HepG2 (cell line): ENCODE data around the gene C2. TPM values are rescaled to one million over a fixed set of nuclear protein-coding genes. Genes with fewer than 3 reads are reported as not detected.
A peak's percentile ranks its signal among the peaks of the same experiment; 100 is the strongest.

ENCODE experiments used
- ADNP ChIP-seq: sonication (generic); formaldehyde crosslinking; IDR thresholded peaks from 2 replicates; pipeline ENCODE4 v1.4.0; 2020; ENCODE audit warnings: missing genetic modification reagents
- ARNTL ChIP-seq: sonication (generic); formaldehyde crosslinking; IDR thresholded peaks from 2 replicates; pipeline ENCODE4 v1.4.0; 2020; ENCODE audit warnings: mild to moderate bottlenecking, missing genetic modification reagents
- CAMTA2 ChIP-seq: sonication (generic); formaldehyde crosslinking; IDR thresholded peaks from 2 replicates; pipeline ENCODE4 v1.4.0; 2020; ENCODE audit warnings: mild to moderate bottlenecking, missing genetic modification reagents, borderline replicate concordance
- CHD2 ChIP-seq: IDR thresholded peaks from 2 replicates; pipeline ENCODE4 v1.6.1; 2011; ENCODE audit warnings: low read depth, low read length, improper control_type of control experiment
- FOXM1 ChIP-seq: sonication (generic); formaldehyde crosslinking; IDR thresholded peaks from 2 replicates; pipeline ENCODE4 v1.5.0; 2020; ENCODE audit warnings: missing genetic modification reagents
- GABPB1 ChIP-seq: IDR thresholded peaks from 2 replicates; pipeline ENCODE4 v1.6.1; 2016; ENCODE audit warnings: mild to moderate bottlenecking, missing genetic modification reagents, moderate library complexity, missing compliant biosample characterization
- KIAA2018 ChIP-seq: sonication (generic); formaldehyde crosslinking; IDR thresholded peaks from 2 replicates; pipeline ENCODE4 v1.5.0; 2020; ENCODE audit warnings: mild to moderate bottlenecking, missing genetic modification reagents, borderline replicate concordance
- NFATC3 ChIP-seq: sonication (generic); formaldehyde crosslinking; IDR thresholded peaks from 2 replicates; pipeline ENCODE4 v1.5.1; 2020; ENCODE audit warnings: mild to moderate bottlenecking, missing genetic modification reagents
- PHF8 ChIP-seq: sonication (generic); formaldehyde crosslinking; IDR thresholded peaks from 2 replicates; pipeline ENCODE4 v1.5.0; 2020; ENCODE audit warnings: missing genetic modification reagents
- POLR2AphosphoS5 ChIP-seq: IDR thresholded peaks from 2 replicates; pipeline ENCODE4 v1.6.1; 2012; ENCODE audit warnings: low read depth, low read length
- SNRNP70 ChIP-seq: fragments of 200-400 bp; formaldehyde crosslinking; IDR thresholded peaks from 2 replicates; pipeline ENCODE4 v1.6.1; 2017; ENCODE audit warnings: mild to moderate bottlenecking, low read depth, low read length, moderate library complexity
- ZBTB38 ChIP-seq: sonication (generic); formaldehyde crosslinking; IDR thresholded peaks from 2 replicates; pipeline ENCODE4 v1.5.1; 2020; ENCODE audit warnings: mild to moderate bottlenecking, missing genetic modification reagents
- ZFP36 ChIP-seq: fragments of 150-350 bp; IDR thresholded peaks from 2 replicates; pipeline ENCODE4 v1.6.1; 2018; ENCODE audit warnings: borderline replicate concordance, low read length, low read depth; ENCODE audit not compliant: partially characterized antibody
- ZNF101 ChIP-seq: sonication (generic); formaldehyde crosslinking; IDR thresholded peaks from 2 replicates; pipeline ENCODE4 v1.4.0; 2020; ENCODE audit warnings: mild to moderate bottlenecking, low read depth, missing genetic modification reagents, borderline replicate concordance
- ZNF451 ChIP-seq: sonication (generic); formaldehyde crosslinking; IDR thresholded peaks from 2 replicates; pipeline ENCODE4 v1.5.0; 2020; ENCODE audit warnings: mild to moderate bottlenecking, missing genetic modification reagents
- ZNF549 ChIP-seq: sonication (generic); formaldehyde crosslinking; IDR thresholded peaks from 2 replicates; pipeline ENCODE4 v1.5.0; 2020; ENCODE audit warnings: missing genetic modification reagents
- ZNF775 ChIP-seq: sonication (generic); formaldehyde crosslinking; IDR thresholded peaks from 2 replicates; pipeline ENCODE4 v1.4.0; 2020; ENCODE audit warnings: missing genetic modification reagents, mild to moderate bottlenecking, moderate library complexity, borderline replicate concordance
- ZSCAN31 ChIP-seq: sonication (generic); formaldehyde crosslinking; IDR thresholded peaks from 2 replicates; pipeline ENCODE4 v1.5.0; 2020; ENCODE audit warnings: low read depth, mild to moderate bottlenecking, missing genetic modification reagents
- polyA plus RNA-seq, 8 experiments: library from polyadenylated mRNA; depleted of rRNA in 3 of 8; stranded (reverse) in 7 of 8; unstranded in 1 of 8; fragments of >200 nt; fragmentation: Illumina TruSeq in 4 of 8; extraction: Trizol in 4 of 8; gene quantifications; 2 replicates each; pipeline versions ENCODE4 v1.2.1 to v1.2.3, GENCODE V29; 2011 to 2016; ENCODE audit warnings: low read depth in 4 of 8, missing spikeins in 1 of 8, mixed read lengths in 1 of 8; ENCODE audit not compliant: insufficient read depth in 1 of 8
- total RNA-seq, 5 experiments: library from RNA; depleted of rRNA; stranded (reverse); fragments of >200 nt; fragmentation: Illumina TruSeq; extraction: Trizol; gene quantifications; 2 replicates each; pipeline ENCODE4 v1.2.3, GENCODE V29; 2016; ENCODE audit warnings: low read depth in 1 of 5
- TF ChIP-seq, protein P1 (sequence below): sonication (generic); formaldehyde crosslinking; IDR thresholded peaks from 2 replicates; pipeline ENCODE4 v1.5.0; 2020; ENCODE audit warnings: mild to moderate bottlenecking, missing genetic modification reagents
- TF ChIP-seq, protein P2 (sequence below): IDR thresholded peaks from 2 replicates; pipeline ENCODE4 v1.6.1; 2016; ENCODE audit warnings: low read depth, control low read depth

Gene C2
- total and polyA plus RNA-seq, 2 of the 13 experiments (the other 11 are each of a cell fraction or from before 2014, with no cell fraction given), result 165 to 307 TPM

DNA sequence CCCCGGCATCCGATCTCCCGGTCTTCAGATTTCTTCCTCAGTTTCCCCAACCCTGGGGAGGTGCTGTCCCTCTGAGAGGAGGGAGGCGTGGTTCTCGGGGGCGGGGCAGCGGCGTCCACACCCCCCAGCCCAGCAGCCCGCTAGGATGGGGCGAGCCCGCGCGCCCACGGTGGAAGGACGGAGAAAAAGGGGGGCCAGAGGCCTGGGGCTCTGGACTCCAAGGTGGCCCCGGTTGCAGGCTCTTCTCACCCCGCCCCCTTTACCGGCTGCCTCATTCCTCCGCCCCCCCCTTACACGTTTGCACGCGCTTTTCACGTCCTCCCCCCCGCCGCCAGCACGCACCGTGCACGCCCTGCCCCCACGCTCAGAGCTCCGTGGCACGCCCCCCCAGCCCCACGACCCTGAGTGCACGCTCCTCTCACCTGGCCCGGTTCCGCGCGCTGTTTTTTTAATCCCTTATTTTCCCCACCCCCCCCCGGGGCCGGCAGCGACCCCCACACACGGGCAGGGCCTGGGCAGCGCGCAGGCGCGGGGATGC lies 26.0 kb upstream of the C2 start (continued):
- TF ChIP-seq KIAA2018 (CRISPR knock-in tag) (no peak), ZNF549 (no peak), GABPB1 (CRISPR knock-in tag) (peak; percentile 30; the same call in 1 of the 2 replicates), ADNP (no peak), CAMTA2 (no peak), POLR2AphosphoS5 (no peak), ZNF101 (CRISPR knock-in tag) (no peak), ZSCAN31 (CRISPR knock-in tag) (no peak), ZFP36 (no peak), ZNF451 (no peak), CHD2 (no peak), NFATC3 (no peak), ZNF775 (CRISPR knock-in tag) (no peak), FOXM1 (no peak), SNRNP70 (no peak), PHF8 (CRISPR knock-in tag) (peak; percentile 32; the same call in 1 of the 2 replicates), ZBTB38 (CRISPR knock-in tag) (no peak), ARNTL (CRISPR knock-in tag) (0 out of 2 replicates have a peak, but pooled peaks have one; percentile 29)
- TF ChIP-seq, protein P1, sequence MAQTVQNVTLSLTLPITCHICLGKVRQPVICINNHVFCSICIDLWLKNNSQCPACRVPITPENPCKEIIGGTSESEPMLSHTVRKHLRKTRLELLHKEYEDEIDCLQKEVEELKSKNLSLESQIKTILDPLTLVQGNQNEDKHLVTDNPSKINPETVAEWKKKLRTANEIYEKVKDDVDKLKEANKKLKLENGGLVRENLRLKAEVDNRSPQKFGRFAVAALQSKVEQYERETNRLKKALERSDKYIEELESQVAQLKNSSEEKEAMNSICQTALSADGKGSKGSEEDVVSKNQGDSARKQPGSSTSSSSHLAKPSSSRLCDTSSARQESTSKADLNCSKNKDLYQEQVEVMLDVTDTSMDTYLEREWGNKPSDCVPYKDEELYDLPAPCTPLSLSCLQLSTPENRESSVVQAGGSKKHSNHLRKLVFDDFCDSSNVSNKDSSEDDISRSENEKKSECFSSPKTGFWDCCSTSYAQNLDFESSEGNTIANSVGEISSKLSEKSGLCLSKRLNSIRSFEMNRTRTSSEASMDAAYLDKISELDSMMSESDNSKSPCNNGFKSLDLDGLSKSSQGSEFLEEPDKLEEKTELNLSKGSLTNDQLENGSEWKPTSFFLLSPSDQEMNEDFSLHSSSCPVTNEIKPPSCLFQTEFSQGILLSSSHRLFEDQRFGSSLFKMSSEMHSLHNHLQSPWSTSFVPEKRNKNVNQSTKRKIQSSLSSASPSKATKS (CRISPR knock-in tag), result no peak
- TF ChIP-seq, protein P2, sequence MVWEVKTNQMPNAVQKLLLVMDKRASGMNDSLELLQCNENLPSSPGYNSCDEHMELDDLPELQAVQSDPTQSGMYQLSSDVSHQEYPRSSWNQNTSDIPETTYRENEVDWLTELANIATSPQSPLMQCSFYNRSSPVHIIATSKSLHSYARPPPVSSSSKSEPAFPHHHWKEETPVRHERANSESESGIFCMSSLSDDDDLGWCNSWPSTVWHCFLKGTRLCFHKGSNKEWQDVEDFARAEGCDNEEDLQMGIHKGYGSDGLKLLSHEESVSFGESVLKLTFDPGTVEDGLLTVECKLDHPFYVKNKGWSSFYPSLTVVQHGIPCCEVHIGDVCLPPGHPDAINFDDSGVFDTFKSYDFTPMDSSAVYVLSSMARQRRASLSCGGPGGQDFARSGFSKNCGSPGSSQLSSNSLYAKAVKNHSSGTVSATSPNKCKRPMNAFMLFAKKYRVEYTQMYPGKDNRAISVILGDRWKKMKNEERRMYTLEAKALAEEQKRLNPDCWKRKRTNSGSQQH (CRISPR knock-in tag), result no peak
